ENCODE results near the gene SUSD1. TPM values are rescaled to one million over a fixed set of nuclear protein-coding genes. Genes with fewer than 3 reads are reported as not detected.
A peak's percentile ranks its signal among the peaks of the same experiment; 100 is the strongest.

The SUSD1 gene
- polyA plus RNA-seq, 1 donor (not counting 4 experiments of a cell fraction or from before 2014, with no cell fraction given) = 3.6 TPM

DNA sequence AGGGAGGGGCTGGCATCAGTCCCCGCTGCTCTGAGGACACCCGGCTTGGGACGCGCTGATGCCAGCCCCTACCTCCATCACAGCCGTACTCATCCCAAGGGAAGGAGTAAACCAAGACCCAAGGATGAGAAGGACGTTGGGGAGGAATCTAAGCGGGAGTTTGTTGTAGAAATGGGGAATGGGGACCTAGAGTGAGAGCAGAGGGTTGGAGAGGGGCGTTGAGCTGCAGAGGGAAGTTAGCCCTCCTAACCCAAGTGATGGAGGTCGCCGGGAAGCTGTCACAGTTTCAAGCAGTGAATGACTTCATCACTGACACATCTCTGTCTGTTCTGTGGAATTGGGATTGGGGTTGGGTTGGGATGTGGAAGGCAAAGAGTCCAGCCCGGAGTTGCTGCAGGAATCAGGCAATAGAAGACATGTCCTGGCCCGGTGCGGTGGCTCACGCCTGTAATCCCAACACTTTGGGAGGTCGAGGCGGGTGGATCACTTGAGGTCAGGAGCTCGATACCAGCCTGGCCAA lies 759 bp upstream of the SUSD1 start:
- Histone ChIP-seq H3K27me3 (ENCODE audit: control insufficient read depth, extremely low read depth, insufficient read depth, low read length) (no peaks in the 10 kb centered on the region), H3K27ac (ENCODE audit: control insufficient read depth, insufficient read depth, low read length) (no peak overlapping the region), H3K79me2 (ENCODE audit: control insufficient read depth, insufficient read depth, low read length) (no peaks in the 10 kb centered on the region), H3K9me1 (ENCODE audit: control insufficient read depth, extremely low read depth, insufficient read depth, low read length) (no peaks in the 10 kb centered on the region), H3K4me3 (ENCODE audit: control insufficient read depth in 2 of 3, extremely low read depth in 1 of 3, insufficient read depth in 2 of 3, low read depth in 1 of 3, low read length in 3 of 3) (no peak overlapping the region), H2AFZ (ENCODE audit: control insufficient read depth, low read length) (no peak overlapping the region), H3K4me2 (ENCODE audit: control insufficient read depth, extremely low read depth, insufficient read depth, low read depth, low read length) (no peak overlapping the region), H3K36me3 (ENCODE audit: control insufficient read depth in 2 of 2, extremely low read depth in 1 of 2, insufficient read depth in 2 of 2, low read length in 2 of 2) (no peaks in the 10 kb centered on the region), H3K4me1 (ENCODE audit: control insufficient read depth, extremely low read depth, insufficient read depth, low read length) (peaks cover 11% of the 10 kb centered on the region), H3K9me3 (ENCODE audit: control insufficient read depth, low read depth, low read length) (no peaks in the 10 kb centered on the region), H4K20me1 (ENCODE audit: control insufficient read depth, extremely low read depth, insufficient read depth, low read length) (no peaks in the 10 kb centered on the region), H3K9ac (ENCODE audit: control insufficient read depth, extremely low read depth, insufficient read depth, low read length) (no peak overlapping the region)
- DNase-seq (ENCODE audit: low read depth, low spot score) = no peak
- no peak for TF ChIP-seq EZH2 (IDR thresholded peaks at IDR 0.05; ENCODE audit: low read length)
- TF ChIP-seq, protein P1, sequence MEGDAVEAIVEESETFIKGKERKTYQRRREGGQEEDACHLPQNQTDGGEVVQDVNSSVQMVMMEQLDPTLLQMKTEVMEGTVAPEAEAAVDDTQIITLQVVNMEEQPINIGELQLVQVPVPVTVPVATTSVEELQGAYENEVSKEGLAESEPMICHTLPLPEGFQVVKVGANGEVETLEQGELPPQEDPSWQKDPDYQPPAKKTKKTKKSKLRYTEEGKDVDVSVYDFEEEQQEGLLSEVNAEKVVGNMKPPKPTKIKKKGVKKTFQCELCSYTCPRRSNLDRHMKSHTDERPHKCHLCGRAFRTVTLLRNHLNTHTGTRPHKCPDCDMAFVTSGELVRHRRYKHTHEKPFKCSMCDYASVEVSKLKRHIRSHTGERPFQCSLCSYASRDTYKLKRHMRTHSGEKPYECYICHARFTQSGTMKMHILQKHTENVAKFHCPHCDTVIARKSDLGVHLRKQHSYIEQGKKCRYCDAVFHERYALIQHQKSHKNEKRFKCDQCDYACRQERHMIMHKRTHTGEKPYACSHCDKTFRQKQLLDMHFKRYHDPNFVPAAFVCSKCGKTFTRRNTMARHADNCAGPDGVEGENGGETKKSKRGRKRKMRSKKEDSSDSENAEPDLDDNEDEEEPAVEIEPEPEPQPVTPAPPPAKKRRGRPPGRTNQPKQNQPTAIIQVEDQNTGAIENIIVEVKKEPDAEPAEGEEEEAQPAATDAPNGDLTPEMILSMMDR (optimal IDR thresholded peaks at IDR 0.05 in 1 of 3, IDR thresholded peaks at IDR 0.05 in 1 of 3, conservative IDR thresholded peaks at IDR 0.05 in 1 of 3; ENCODE audit: extremely low read depth in 1 of 3, insufficient read depth in 2 of 3, low read length in 3 of 3) = no peak
- no peak for FAIRE-seq
- dilution Hi-C loops (cut with MboI; ENCODE audit: extremely low pct_ligation_motif_present, low sequenced_read_pairs) = no loop called here

DNA sequence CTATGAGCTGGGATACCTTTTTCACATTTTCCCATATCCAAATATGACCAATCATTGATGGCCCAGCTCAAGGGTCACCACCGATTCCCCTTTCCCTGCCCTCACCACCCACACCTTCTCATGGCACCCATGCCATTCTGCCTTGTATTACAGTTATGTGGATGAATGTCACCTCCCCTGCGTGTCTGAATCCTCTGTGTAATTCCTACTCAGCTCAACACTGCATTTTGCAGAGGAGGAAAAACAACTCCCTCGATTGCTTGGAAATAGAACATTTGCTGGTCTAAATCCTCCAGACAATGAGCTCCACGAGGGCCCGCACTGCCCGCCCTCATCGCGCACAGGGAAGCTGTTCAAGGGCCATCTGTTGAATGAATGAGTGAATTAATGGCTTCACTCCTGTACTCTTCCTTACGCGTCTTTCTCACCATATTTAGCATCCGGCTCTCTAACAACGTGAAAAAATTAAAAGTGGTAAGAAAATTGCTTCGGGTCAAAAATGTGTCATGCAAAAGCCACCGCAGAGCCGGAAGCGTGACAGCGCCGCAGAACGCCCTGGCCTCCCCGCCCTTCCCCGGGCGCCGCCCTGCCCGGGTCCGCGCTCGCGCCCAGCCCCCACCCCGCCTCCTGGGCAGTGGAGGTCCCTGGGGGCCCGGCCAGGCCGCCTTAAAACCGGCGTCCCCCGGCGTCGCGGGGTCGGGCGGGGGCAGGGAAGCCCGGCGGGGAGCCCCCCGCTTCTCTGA lies 704 bp downstream of the SUSD1 start:
- TF ChIP-seq EZH2 (IDR thresholded peaks at IDR 0.05; ENCODE audit: low read length) = no peak
- TF ChIP-seq, protein P1 (optimal IDR thresholded peaks at IDR 0.05 in 1 of 3, IDR thresholded peaks at IDR 0.05 in 1 of 3, conservative IDR thresholded peaks at IDR 0.05 in 1 of 3; ENCODE audit: extremely low read depth in 1 of 3, insufficient read depth in 2 of 3, low read length in 3 of 3) = no peak
- H3K79me2 ChIP-seq (ENCODE audit: control insufficient read depth, insufficient read depth, low read length) = no peaks in the 10 kb centered on the region
- dilution Hi-C loops (cut with MboI; ENCODE audit: extremely low pct_ligation_motif_present, low sequenced_read_pairs) = no loop called here
- H3K27me3 ChIP-seq (ENCODE audit: control insufficient read depth, extremely low read depth, insufficient read depth, low read length) = no peaks in the 10 kb centered on the region
- no peak for DNase-seq (ENCODE audit: low read depth, low spot score)
- peak overlapping the region; percentile 14 for H3K9ac ChIP-seq (ENCODE audit: control insufficient read depth, extremely low read depth, insufficient read depth, low read length)
- H2AFZ ChIP-seq (ENCODE audit: control insufficient read depth, low read length) = peak overlapping the region; percentile 1
- H3K4me3 ChIP-seq (ENCODE audit: control insufficient read depth in 2 of 3, extremely low read depth in 1 of 3, insufficient read depth in 2 of 3, low read depth in 1 of 3, low read length in 3 of 3) = peak overlapping the region; percentile 16 to 49 (median 45)
- no peaks in the 10 kb centered on the region for H3K36me3 ChIP-seq (ENCODE audit: control insufficient read depth in 2 of 2, extremely low read depth in 1 of 2, insufficient read depth in 2 of 2, low read length in 2 of 2)
- FAIRE-seq = peak; percentile 26
- no peaks in the 10 kb centered on the region for H3K9me3 ChIP-seq (ENCODE audit: control insufficient read depth, low read depth, low read length)
- peaks cover 20% of the 10 kb centered on the region for H3K4me1 ChIP-seq (ENCODE audit: control insufficient read depth, extremely low read depth, insufficient read depth, low read length)
- no peaks in the 10 kb centered on the region for H4K20me1 ChIP-seq (ENCODE audit: control insufficient read depth, extremely low read depth, insufficient read depth, low read length)
- H3K27ac ChIP-seq (ENCODE audit: control insufficient read depth, insufficient read depth, low read length) = peak overlapping the region; percentile 32
- H3K4me2 ChIP-seq (ENCODE audit: control insufficient read depth, extremely low read depth, insufficient read depth, low read depth, low read length) = peak overlapping the region; percentile 72
- no peaks in the 10 kb centered on the region for H3K9me1 ChIP-seq (ENCODE audit: control insufficient read depth, extremely low read depth, insufficient read depth, low read length)

All from keratinocyte (primary cell).